Stimulated activated CD8-positive, alpha-beta memory T cell treated with anti-CD3 and anti-CD28 coated beads, Interleukin-12 subunit alpha, Interleukin-12 subunit beta, amount 100 ng/mL, for 24 hours (primary cell): Measurements from ENCODE around the gene UBE2M.
"Not testable (repeated sequence)": the region's sequence is repeated elsewhere in the genome, so short reads cannot be mapped to it uniquely, and the experiment has no call there.

Experiments
- DNase-seq: peaks from one replicate; pipeline ENCODE4 v3.0.0-alpha.2; 2020; ENCODE audit errors: extremely low read depth

UBE2M gene

GRCh38 chr19:58539169-58539559, 19.2 kb downstream of the UBE2M start:
- DNase-seq, result not testable (repeated sequence)

GRCh38 chr19:58538257-58539168, 19.9 kb downstream of the UBE2M start:
- no peak for DNase-seq

GRCh38 chr19:58536852-58537798, 21.3 kb downstream of the UBE2M start:
- no peak for DNase-seq

DNA sequence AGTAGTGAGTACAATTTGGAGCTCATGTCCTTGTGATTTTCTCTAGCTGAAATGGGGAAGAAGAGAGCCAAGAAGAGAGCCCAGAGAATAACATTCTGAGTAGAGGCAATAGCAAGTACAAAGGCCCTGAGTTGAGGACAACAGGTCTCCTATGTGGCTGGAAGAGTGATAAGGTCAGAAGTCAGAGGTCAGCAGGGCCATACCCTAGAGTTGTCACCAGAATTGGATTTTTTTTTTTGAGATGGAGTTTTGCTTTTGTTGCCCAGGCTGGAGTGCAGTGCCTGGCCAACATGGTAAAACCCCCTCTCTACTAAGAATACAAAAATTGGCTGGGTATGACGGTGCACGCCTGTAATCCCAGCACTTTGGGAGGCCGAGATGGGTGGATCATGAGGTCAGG, 22.6 kb downstream of the UBE2M start:
- DNase-seq, result no peak

- DNase-seq, result no peak
Measured at GRCh38 chr19:58531034-58531840, 27.2 kb downstream of the UBE2M start.

DNA sequence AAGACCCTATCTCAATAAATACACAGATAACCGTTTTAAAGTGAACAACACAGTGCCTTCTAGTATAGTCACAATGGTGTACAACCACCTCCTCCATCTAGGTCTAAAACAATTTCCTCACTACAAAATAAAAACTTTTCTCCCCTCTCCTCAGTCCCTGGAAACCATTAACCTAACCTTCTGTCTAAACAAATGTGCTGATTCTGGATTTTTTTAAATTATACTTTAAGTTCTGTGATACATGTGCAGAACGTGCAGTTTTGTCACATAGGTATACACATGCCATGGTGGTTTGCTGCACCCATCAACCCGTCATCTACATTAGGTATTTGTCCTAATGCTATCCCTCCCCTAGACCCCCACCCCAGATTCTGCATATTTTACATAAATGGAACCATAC, 29.0 kb downstream of the UBE2M start:
- no peak for DNase-seq

- no peak for DNase-seq
Measured at GRCh38 chr19:58522709-58523108, 35.7 kb downstream of the UBE2M start.

DNA sequence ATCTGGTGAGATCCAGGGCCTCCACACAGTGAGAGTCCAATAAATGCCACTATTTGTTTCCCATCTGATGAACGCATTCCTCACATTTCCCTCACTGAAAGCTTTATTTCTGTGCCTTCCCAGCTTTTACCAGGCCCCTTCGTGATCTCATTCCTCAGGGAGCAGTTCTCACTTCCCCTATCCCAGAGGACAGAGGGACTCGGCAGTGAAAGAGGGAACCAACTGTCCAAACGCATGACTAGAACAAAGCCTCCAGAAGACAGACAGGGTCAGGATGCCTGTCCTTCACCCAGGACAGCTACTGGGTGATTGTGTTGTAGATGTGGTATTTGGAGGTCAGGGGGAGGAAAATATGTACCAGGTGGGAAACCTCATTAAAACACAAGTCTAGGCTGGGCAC, 36.8 kb downstream of the UBE2M start:
- no peak for DNase-seq

DNA sequence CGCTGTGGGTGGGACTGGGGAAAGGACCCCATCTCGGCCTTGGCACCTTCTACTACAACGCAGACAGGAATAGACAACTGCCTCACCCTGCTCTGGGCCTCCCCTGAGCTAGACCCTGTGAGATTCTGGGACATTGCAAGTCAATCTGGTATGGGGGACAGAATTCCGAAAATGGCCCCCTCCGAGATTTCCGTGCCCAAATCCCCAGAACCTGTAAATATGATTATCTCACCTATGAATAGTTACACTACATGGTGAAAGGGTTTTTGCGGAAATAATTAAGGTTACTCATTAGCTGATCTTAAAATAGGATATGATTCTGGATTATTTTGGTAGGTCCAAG, 38.2 kb downstream of the UBE2M start:
- DNase-seq, result no peak

DNA sequence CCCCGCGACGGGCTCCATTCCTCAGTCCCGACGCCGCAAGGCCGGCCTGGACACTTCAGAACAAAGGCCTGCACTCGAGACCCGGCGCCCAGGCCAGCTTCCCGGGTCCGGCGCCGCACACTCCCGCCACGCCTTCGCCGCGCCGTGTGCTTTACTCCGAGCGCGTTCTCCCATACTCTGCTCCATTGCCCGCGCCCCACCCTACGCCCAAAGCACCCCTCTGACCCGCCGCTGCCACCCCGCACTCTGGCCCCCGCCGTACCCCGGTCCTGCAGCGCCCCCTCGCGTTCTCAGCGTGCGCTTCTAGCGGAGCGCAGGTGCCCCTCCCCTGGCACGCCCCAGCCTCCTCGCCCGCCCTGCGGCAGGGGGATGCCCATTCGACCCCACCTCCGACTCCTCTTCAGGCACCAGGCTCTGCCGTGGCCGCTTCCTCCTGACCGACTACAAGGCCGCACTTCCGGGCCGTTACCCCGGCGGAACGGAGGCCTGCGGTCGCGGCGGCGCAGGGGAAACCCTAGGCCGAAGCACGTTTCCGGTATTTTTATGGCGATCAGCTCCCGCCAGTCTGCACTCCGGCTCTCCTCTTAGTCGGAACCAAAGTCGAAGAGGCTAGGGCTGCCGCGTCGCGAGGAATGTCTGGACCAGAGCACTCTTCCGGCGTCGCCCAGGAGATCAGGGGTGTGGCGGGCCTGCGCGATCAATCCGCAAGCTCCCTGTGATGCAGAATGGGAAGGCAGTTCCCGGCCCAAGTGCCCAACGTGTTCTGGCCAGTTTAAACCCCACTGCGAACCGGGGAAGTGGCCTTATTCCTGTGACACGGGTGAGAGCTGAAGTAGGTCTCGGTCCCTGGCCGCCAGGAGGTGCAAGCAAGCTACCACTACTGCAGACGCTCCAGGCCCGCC, 38.8 kb downstream of the UBE2M start, which contains the start of gene ZBTB45:
ZBTB45 (minus strand) TSS at position 456 of the 902 bp plus-strand sequence. CDS start 2,137 bp downstream, outside the sequence.
- peak; percentile 73 for DNase-seq

DNA sequence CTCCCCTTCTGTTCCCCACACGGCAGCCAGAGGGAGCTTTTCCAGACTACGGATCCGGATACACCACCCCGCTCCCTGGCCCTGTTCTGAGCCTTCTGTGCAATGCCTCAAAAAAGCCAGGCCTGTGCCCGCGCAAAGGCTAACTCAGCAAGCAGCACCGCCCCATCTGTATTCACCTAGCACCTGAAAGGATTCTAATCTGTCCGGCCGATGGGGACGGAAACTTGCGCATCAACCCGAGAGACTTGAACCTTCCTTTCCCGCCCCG, 39.4 kb downstream of the UBE2M start:
- no peak for DNase-seq

GRCh38 chr19:58518256-58519086, 39.9 kb downstream of the UBE2M start:
- DNase-seq, result no peak

DNA sequence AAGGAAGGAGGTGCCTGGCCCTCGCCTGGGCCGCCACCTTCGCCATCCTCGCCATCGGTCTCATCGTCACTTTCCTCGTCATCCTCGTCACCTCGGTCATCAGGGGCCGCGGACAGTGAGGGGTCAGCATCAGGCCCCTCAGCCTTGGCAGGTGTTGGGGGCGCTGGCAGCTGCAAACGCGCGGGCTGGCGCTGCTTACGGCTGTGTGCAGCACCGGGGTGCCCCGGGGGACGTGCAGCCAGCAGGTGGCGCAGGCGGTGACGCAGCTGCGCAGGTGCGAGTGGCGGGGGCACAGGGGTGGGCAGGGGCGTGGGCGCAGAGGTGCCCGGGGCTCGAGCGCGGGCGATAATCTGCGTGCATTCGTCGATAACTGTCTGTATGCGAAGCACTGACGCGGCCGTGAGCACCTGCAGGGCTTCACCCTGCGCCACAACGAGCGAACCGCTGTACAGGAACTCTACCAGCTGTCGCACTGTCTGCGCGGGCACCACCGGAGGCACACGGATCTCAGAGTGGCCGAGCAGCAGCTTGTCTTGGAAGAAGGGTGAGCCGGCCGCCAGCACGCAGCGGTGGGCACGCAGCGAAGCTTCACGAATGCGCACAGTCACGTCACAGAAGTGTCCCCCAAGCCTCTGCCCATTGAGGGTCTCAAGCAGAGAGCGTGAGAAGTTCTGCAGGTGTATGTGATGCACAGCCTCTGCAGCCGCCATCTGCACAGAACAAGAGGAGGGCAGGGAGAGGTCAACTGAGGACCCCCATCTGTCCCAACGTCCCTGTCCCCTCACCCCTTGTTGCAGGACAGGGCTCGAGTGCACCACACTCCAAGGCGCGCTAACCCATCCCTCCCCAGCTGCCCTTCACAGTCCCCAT, 41.2 kb downstream of the UBE2M start:
- DNase-seq, result no peak

GRCh38 chr19:58516246-58516836, 42.1 kb downstream of the UBE2M start:
- DNase-seq, result no peak

DNA sequence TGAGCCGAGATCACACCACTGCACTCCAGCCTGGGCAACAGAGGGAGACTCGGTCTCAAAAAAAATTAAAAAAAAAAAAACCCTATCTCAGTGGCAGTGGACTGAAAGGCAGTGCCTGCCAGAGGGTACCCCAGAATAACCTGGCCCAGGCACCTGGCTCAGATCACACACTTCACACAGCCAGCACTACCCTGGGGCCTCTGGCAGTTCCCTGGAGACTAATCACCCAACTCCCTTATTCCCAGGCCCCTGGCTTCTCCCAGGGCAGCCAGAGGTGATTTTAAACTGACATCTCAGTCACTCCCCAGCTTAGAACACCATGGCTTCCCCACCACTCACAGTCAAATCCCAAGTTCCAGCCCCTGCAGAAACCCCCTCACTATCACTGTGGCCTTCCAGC, 43.2 kb downstream of the UBE2M start:
- DNase-seq, result no peak

DNA sequence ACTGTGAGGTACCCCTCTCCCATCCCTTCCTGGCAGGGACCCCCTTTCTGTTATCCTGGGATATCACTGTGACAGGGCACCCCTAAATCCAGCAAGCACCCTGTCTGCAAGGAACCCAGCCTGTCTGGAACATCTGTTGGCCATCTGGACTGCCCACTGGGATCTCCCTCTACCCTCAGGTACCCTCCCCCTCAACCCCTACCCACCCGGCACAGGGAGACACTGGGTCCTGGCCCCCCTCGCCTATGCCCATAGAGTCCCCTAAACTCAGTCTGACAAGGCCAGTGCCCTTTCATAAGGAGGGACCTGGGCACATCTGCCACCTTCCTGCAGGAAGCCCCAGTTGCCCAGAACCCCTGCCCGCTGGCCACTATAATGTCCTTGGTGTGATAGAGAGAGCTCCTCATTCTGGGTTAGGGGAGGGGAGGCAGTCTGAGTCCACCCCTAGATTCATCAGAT, 43.8 kb downstream of the UBE2M start:
- no peak for DNase-seq

DNA sequence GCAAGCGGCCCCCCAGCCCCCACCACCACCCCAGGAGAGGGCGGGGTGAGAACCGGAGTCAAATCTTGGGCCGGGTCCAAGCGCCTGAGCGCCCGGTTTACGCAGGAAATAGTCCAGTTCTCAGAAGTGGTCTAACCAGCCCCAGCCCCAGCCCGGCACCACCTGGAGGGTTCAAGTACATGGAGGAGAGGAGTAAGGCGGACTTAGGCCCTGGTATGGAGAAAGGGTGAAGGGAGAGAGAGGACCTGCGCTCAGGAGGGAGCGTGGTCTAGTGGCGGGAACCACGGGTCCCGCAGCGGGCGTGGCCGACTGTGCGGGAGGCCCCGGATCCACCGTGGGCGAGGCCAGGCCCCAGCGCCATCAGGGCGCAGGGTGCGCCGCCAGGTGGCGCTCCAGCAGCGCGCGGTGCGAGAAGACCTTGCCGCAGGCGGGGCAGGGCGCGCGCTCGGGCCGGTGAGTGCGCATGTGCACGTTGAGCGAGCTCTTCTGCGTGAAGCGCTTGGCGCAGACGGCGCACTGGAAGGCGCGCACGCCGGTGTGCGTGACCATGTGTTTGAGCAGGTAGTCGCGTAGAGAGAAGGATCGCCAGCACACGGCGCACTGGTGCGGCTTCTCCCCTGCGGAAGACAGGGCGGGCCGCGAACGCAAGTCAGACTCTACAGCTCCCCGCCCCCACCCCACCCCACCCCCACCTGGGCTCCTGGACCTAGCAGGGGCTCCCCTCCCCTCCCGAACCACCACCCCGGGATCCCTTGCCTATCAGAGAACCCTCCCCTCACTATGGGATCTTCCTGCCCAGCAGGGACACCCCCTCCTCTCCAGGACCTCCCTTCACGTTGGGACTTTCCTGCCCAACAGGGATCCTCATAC, 44.5 kb downstream of the UBE2M start:
- DNase-seq, result peak; percentile 93
